C4-2B (cell line): ENCODE data around the gene CMTM8.

Experiments used
- H3K27ac ChIP-seq: fragments of 450-650 bp; 2 replicates; pipeline ENCODE4 v1.5.1; 2017
- ZFX ChIP-seq: fragments of 450-650 bp; IDR thresholded peaks from 2 replicates; pipeline ENCODE4 v1.6.1; 2017
- TF ChIP-seq, protein P1 (sequence below): fragments of 450-650 bp; conservative IDR thresholded peaks from 2 replicates; pipeline ENCODE4 v1.5.1; 2017; ENCODE audit warnings: mild to moderate bottlenecking

The CMTM8 gene

DNA sequence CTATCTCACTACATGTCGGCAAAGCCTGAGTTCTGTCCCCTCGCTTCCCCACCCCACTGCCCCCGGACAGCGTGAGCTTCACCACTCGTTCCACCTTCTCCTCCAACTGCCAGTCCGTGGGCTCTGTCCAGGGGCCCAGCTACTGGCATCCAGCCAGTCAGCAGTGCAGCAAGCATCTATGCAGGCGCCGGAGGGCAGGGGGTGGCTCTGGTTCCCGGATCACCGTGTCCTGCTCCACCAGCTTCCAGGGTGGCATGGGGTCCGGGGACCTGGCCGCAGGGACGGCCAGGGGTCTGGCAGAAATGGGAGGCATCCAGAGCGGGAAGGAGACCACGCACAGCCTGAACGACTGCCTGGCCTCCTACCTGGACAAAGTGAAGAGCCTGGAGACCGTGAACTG lies 20.4 kb downstream of the CMTM8 start:
- TF ChIP-seq, protein P1, sequence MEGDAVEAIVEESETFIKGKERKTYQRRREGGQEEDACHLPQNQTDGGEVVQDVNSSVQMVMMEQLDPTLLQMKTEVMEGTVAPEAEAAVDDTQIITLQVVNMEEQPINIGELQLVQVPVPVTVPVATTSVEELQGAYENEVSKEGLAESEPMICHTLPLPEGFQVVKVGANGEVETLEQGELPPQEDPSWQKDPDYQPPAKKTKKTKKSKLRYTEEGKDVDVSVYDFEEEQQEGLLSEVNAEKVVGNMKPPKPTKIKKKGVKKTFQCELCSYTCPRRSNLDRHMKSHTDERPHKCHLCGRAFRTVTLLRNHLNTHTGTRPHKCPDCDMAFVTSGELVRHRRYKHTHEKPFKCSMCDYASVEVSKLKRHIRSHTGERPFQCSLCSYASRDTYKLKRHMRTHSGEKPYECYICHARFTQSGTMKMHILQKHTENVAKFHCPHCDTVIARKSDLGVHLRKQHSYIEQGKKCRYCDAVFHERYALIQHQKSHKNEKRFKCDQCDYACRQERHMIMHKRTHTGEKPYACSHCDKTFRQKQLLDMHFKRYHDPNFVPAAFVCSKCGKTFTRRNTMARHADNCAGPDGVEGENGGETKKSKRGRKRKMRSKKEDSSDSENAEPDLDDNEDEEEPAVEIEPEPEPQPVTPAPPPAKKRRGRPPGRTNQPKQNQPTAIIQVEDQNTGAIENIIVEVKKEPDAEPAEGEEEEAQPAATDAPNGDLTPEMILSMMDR: no peak
- no peak for TF ChIP-seq ZFX
- H3K27ac ChIP-seq: no peak overlapping the region

DNA sequence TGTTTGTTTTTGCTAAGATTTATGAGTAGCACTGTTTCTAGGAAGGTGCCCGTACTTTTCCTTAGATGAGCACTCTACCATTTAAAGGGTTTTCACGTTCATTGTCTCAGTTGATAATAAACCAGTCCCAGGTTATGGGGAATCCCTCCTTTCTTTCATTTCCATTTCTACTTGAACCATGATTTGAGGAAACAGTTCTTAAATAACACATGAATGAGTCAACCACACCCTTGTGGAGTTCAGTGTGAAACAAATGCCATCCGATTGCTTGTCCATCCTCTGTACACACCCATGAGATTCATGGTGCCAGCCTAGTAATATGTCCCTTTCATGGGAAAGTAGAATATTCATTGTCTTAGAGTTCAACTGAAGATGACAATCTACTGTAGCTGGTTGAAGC lies 23.1 kb downstream of the CMTM8 start:
- no peak overlapping the region for H3K27ac ChIP-seq
- TF ChIP-seq ZFX: no peak

DNA sequence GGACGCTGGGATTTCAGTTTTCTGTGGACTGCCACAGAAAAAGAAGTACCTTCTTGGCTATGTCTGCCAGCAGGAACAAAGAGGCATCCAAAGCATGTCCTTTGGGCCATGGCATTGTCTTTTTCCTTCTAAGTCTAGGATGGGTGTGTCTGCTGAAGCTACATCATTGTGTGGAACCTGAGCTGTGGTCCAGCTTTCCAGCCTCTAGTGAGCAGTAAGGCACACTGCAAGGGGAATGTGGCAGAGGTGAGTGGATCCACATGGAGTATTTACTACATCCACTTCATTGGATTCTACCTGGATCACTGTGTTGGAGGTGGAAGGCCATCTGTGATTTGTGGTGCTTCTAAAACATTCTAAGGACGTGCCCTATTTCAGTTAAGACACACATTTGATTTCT lies 23.7 kb downstream of the CMTM8 start:
- H3K27ac ChIP-seq: no peak overlapping the region

DNA sequence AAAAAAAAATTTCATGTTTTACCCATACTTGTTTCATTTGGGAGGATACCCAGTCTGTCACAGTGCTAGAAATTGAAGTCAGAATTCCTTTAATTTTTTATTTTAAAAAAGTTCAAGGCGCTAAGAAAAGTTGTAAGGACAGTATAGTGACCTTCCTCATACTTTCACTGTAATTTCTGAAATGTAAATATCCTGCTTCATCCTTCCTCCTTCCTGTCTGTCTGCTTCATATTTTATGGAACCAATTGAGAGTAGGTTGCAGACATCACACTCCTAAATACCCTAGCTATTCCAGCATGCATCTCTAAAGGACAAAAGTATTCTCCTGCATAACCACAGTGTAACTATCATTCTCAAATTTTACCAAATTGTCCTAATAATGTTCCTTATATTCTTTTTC lies 35.8 kb downstream of the CMTM8 start:
- no peak for TF ChIP-seq ZFX
- TF ChIP-seq, protein P1: no peak
- no peak overlapping the region for H3K27ac ChIP-seq

More for the DNA sequence above, 23.7 kb downstream of the CMTM8 start:
- no peak for TF ChIP-seq ZFX
- TF ChIP-seq, protein P1: no peak

DNA sequence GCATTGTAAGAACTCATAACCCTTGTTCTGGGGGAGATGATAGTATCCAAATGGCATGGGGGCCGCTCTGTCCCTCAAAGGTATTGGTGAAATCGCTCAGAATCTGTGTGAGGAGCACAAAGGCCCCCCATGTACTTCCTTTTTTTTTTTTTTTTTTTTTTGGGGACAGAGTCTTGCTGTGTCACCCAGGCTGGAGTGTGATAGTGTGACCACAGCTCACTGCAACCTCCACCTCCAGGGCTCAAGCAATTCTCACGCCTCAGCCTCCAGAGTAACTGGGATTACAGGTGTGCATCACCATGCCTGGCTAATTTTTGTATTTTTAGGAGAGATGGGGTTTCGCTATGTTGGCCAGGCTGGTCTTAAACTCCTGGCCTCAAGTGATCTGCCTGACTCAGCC lies 37.0 kb downstream of the CMTM8 start:
- no peak overlapping the region for H3K27ac ChIP-seq
- TF ChIP-seq ZFX: no peak
- TF ChIP-seq, protein P1: no peak

DNA sequence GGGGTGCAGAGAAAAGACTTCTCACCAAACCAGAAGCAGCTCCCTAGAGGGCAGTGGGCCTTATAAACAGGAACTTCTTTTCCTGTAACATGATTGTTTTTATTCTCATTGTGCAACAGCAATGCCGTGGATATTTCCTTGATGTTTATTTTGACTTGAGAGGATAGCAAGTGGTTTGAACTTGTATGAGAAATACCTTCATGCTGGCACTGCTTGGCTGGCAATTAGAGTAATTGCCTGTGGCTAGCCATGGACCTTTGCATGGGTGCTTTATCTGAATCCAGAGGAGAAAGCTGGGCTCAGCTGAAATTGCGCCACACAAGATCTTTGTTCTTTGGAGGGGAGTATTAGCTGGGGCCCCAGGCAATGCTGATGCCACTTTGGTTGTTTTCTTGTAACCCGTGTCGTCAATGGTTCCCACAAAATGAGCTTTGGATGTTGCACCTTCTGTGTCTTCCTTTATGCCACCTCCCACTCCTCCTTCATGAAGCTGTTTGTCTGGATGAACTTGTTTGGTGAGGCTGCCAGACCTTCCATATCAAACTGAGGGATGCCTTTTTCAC lies 37.9 kb downstream of the CMTM8 start:
- no peak overlapping the region for H3K27ac ChIP-seq
- TF ChIP-seq ZFX: no peak
- TF ChIP-seq, protein P1: no peak

DNA sequence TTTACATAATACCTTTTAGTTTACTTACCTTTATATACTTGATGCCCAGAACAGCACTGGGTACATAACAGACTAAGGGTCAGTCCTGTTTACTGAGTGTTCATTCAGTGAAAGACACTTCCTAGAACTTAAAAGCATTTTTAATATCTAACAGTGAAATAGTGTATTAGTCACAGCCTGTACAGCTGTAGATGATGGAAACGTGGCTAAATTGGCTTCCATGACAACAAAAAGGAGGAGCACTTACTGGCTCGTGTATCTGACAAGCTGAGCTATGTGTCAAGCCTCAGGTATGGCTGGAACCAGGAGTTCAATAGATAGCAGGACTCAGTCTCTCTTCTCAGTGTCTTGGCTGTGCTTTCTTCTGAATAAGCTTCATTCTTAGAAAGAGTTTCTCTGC lies 40.2 kb downstream of the CMTM8 start:
- no peak for TF ChIP-seq ZFX
- TF ChIP-seq, protein P1: no peak
- no peak overlapping the region for H3K27ac ChIP-seq

DNA sequence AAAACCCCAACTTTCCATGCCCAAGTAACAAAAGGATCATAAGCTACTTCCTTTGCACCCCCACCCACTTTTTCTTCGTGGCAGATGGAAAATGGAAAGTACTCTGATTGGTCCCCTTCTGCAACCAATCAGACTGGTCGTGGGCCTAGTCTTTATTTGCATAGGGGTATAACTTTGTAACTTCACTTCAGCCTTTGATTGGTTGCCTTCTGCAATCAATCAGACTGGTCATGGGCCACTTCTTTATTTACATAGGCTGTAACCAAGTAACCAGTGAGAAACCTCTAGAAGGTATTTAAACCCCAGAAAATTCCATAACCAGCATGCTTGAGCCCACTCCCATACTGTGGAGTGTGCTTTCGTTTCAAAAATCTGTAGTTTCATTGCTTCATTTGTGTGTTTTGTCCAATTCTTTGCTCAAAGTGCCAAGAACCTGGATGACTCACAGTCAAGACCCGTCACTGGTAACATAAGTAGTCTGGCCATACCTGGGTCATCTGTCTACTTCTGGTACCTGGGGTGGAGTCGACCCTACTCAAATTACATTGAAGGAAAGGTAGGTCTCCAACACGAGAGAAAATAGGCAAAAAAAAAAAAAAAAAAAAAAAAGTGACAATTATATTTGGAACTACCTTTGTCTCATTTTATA lies 41.9 kb downstream of the CMTM8 start:
- H3K27ac ChIP-seq: no peak overlapping the region
- TF ChIP-seq, protein P1: no peak
- no peak for TF ChIP-seq ZFX
